ENCODE measurements around the gene TMEM45B. TPM values are rescaled to one million over a fixed set of nuclear protein-coding genes. Genes with fewer than 3 reads are reported as not detected.

The TMEM45B gene
- total and polyA plus RNA-seq, 2 of the 13 experiments (the other 11 are each of a cell fraction or from before 2014, with no cell fraction given) = 29.1 to 181 TPM

DNA sequence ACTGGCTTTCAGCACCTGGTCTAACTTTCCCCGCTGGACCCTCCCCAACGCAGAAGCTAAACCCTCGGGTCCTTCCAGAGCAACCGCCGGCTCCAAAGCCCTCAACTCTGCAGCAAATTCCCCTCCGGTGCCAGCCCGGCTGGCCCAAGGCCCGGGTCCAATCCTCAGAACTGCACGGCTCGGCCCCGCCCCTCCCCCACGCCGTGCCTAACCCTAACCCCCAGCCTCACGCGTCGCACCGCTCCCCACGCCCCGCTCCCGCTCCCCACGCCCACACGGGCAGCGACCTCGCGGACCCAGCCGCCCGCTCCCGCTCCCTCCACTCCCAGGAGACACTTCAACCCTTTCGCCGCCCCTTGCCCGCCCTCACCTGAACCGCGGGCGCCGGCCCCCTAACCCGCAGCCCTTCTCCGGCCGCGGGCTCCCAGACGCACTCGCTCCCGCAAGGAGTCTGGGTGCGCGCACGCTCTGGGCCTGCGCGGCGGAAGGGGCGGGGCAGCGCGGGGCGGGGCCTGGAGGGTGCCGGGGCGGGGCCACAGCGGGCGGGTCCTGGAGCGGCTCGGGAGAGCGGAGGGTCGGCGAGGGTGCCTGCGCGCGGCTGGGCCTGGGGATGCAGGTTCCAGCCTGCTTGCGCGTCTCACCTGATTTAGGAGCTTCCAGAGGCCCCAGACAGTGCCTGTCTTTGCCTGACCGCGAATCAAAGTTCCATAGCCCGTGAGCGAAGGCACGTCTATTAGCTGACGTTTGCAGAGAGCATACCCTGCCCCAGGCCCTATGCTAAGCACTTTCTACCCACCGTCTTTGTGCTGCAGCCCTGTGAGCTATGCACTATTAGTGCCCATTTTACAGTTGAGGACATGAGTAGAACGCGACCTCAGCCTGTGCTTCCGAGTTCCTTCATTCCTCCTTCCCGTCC lies 79.7 kb downstream of the TMEM45B start, which contains the start of gene NFRKB (continued):
- TF ChIP-seq SRSF1 (optimal IDR thresholded peaks at IDR 0.05; ENCODE audit: low read depth, low read length) = no peak
- TF ChIP-seq ZNF703 (CRISPR knock-in tag; IDR thresholded peaks at IDR 0.05; ENCODE audit: borderline replicate concordance) = no peak
- TF ChIP-seq ZNF577 (CRISPR knock-in tag; IDR thresholded peaks at IDR 0.05; ENCODE audit: borderline replicate concordance, low read depth) = no peak
- TF ChIP-seq SMAD3 (CRISPR knock-in tag; IDR thresholded peaks at IDR 0.05) = no peak; the same call in 1 of the 2 replicates
- TF ChIP-seq NR2F2 (IDR thresholded peaks at IDR 0.05; ENCODE audit: borderline replicate concordance, low read depth) = no peak; the same call in 1 of the 2 replicates
- TF ChIP-seq ZNF468 (CRISPR knock-in tag; IDR thresholded peaks at IDR 0.05) = no peak
- TF ChIP-seq ZNF766 (CRISPR knock-in tag; IDR thresholded peaks at IDR 0.05; ENCODE audit: borderline replicate concordance) = peak; percentile 44; the same call in 1 of the 2 replicates
- 0 out of 2 replicates have a peak, but pooled peaks have one; percentile 40 for TF ChIP-seq ZBTB7A (CRISPR knock-in tag; IDR thresholded peaks at IDR 0.05)
- 0 out of 2 replicates have a peak, but pooled peaks have one; percentile 20 for TF ChIP-seq ZNF746 (CRISPR knock-in tag; IDR thresholded peaks at IDR 0.05)
- no peak for TF ChIP-seq KDM3A (CRISPR knock-in tag; IDR thresholded peaks at IDR 0.05; ENCODE audit: low read depth)
- peak; percentile 84 for TF ChIP-seq GABPB1 (CRISPR knock-in tag; IDR thresholded peaks at IDR 0.05)
- no peak for TF ChIP-seq ATF1 (CRISPR knock-in tag; IDR thresholded peaks at IDR 0.05)
- no peak for TF ChIP-seq EP300 (IDR thresholded peaks at IDR 0.05; ENCODE audit: low read depth in 2 of 2, low read length in 2 of 2)
- no peak for TF ChIP-seq EP300 (CRISPR knock-in tag; IDR thresholded peaks at IDR 0.05; ENCODE audit: borderline replicate concordance)
- TF ChIP-seq EEA1 (CRISPR knock-in tag; IDR thresholded peaks at IDR 0.05; ENCODE audit: borderline replicate concordance) = peak; percentile 8; the same call in 1 of the 2 replicates
- TF ChIP-seq, protein P1, sequence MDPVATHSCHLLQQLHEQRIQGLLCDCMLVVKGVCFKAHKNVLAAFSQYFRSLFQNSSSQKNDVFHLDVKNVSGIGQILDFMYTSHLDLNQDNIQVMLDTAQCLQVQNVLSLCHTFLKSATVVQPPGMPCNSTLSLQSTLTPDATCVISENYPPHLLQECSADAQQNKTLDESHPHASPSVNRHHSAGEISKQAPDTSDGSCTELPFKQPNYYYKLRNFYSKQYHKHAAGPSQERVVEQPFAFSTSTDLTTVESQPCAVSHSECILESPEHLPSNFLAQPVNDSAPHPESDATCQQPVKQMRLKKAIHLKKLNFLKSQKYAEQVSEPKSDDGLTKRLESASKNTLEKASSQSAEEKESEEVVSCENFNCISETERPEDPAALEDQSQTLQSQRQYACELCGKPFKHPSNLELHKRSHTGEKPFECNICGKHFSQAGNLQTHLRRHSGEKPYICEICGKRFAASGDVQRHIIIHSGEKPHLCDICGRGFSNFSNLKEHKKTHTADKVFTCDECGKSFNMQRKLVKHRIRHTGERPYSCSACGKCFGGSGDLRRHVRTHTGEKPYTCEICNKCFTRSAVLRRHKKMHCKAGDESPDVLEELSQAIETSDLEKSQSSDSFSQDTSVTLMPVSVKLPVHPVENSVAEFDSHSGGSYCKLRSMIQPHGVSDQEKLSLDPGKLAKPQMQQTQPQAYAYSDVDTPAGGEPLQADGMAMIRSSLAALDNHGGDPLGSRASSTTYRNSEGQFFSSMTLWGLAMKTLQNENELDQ (CRISPR knock-in tag; IDR thresholded peaks at IDR 0.05; ENCODE audit: borderline replicate concordance) = no peak
- TF ChIP-seq CHCHD3 (CRISPR knock-in tag; IDR thresholded peaks at IDR 0.05) = no peak
- peak; percentile 34; the same call in 1 of the 2 replicates for TF ChIP-seq ZSCAN31 (CRISPR knock-in tag; IDR thresholded peaks at IDR 0.05; ENCODE audit: low read depth)
- TF ChIP-seq SMARCC2 (IDR thresholded peaks at IDR 0.05) = no peak
- TF ChIP-seq, protein P2, sequence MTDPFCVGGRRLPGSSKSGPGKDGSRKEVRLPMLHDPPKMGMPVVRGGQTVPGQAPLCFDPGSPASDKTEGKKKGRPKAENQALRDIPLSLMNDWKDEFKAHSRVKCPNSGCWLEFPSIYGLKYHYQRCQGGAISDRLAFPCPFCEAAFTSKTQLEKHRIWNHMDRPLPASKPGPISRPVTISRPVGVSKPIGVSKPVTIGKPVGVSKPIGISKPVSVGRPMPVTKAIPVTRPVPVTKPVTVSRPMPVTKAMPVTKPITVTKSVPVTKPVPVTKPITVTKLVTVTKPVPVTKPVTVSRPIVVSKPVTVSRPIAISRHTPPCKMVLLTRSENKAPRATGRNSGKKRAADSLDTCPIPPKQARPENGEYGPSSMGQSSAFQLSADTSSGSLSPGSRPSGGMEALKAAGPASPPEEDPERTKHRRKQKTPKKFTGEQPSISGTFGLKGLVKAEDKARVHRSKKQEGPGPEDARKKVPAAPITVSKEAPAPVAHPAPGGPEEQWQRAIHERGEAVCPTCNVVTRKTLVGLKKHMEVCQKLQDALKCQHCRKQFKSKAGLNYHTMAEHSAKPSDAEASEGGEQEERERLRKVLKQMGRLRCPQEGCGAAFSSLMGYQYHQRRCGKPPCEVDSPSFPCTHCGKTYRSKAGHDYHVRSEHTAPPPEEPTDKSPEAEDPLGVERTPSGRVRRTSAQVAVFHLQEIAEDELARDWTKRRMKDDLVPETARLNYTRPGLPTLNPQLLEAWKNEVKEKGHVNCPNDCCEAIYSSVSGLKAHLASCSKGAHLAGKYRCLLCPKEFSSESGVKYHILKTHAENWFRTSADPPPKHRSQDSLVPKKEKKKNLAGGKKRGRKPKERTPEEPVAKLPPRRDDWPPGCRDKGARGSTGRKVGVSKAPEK (CRISPR knock-in tag; IDR thresholded peaks at IDR 0.05; ENCODE audit: borderline replicate concordance) = no peak
- TF ChIP-seq, protein P3, sequence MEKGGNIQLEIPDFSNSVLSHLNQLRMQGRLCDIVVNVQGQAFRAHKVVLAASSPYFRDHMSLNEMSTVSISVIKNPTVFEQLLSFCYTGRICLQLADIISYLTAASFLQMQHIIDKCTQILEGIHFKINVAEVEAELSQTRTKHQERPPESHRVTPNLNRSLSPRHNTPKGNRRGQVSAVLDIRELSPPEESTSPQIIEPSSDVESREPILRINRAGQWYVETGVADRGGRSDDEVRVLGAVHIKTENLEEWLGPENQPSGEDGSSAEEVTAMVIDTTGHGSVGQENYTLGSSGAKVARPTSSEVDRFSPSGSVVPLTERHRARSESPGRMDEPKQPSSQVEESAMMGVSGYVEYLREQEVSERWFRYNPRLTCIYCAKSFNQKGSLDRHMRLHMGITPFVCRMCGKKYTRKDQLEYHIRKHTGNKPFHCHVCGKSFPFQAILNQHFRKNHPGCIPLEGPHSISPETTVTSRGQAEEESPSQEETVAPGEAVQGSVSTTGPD (CRISPR knock-in tag; IDR thresholded peaks at IDR 0.05) = no peak
